DND-41 (cell line): Measurements from ENCODE around the gene IQGAP3.

Experiments
- EZH2 ChIP-seq: IDR thresholded peaks from 3 replicates; pipeline ENCODE4 v1.6.1; 2012; ENCODE audit warnings: borderline replicate concordance, low read depth, mild to moderate bottlenecking, moderate library complexity, low read length, inconsistent platforms; ENCODE audit not compliant: severe bottlenecking
- TF ChIP-seq, protein P1 (sequence below): IDR thresholded peaks from 2 replicates; pipeline ENCODE4 v1.5.1; 2012; ENCODE audit warnings: borderline replicate concordance, low read length, moderate library complexity, mild to moderate bottlenecking; ENCODE audit not compliant: poor library complexity, severe bottlenecking; ENCODE audit errors: extremely low read depth

DNA sequence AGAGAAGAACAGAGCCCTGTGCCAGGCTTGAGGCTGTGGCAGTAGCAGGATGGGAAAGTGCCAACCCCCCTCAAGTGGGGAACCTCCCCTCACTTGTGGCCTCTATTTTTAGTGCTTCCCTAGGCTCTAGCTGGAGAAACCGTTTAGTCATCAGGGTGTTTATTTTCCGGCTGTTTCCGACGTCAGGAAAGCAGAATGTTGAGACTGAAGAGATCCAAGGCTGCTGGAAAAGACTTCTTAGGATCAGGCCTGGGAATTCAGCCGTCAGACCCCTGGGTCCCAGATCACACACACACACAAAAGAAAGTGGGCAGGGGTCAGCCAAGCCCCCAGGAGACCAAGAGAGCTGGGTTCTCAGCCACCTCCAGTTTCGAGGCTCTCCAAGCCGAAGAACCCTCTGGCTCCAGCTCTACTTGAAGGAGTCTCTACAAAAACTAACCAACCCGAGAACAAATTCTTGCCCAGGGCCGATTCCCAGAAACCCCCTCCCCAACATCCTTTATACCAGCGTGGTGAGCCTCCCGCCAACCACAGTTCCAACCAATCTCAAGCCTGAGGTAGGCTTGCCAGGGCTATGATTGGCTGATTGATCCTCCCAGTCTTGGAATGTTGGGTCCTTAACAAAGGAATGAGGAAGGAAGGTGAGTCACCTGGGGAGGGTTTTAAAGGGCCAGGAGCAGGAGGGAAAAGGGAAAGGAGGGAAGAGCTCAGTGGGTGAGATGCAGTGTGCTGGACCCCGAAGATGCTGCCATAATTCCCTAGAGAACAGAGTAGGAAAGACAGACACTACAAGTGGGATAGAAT is 69.3 kb downstream of the IQGAP3 start:
- no peak for TF ChIP-seq EZH2
- TF ChIP-seq, protein P1, sequence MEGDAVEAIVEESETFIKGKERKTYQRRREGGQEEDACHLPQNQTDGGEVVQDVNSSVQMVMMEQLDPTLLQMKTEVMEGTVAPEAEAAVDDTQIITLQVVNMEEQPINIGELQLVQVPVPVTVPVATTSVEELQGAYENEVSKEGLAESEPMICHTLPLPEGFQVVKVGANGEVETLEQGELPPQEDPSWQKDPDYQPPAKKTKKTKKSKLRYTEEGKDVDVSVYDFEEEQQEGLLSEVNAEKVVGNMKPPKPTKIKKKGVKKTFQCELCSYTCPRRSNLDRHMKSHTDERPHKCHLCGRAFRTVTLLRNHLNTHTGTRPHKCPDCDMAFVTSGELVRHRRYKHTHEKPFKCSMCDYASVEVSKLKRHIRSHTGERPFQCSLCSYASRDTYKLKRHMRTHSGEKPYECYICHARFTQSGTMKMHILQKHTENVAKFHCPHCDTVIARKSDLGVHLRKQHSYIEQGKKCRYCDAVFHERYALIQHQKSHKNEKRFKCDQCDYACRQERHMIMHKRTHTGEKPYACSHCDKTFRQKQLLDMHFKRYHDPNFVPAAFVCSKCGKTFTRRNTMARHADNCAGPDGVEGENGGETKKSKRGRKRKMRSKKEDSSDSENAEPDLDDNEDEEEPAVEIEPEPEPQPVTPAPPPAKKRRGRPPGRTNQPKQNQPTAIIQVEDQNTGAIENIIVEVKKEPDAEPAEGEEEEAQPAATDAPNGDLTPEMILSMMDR, result no peak
